GM19372 (cell line): ENCODE measurements around the gene TAS2R3.
"Not testable (repeated sequence)": the region's sequence is repeated elsewhere in the genome, so short reads cannot be mapped to it uniquely, and the experiment has no call there.

Experiments
- ATAC-seq: cut with Tn5 transposase; IDR thresholded peaks from one replicate; pipeline ENCODE4 v1.9.1; 2021; ENCODE audit warnings: mild to moderate bottlenecking, low read depth, moderate library complexity; ENCODE audit not compliant: unreplicated experiment

The TAS2R3 gene, protein sequence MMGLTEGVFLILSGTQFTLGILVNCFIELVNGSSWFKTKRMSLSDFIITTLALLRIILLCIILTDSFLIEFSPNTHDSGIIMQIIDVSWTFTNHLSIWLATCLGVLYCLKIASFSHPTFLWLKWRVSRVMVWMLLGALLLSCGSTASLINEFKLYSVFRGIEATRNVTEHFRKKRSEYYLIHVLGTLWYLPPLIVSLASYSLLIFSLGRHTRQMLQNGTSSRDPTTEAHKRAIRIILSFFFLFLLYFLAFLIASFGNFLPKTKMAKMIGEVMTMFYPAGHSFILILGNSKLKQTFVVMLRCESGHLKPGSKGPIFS

DNA sequence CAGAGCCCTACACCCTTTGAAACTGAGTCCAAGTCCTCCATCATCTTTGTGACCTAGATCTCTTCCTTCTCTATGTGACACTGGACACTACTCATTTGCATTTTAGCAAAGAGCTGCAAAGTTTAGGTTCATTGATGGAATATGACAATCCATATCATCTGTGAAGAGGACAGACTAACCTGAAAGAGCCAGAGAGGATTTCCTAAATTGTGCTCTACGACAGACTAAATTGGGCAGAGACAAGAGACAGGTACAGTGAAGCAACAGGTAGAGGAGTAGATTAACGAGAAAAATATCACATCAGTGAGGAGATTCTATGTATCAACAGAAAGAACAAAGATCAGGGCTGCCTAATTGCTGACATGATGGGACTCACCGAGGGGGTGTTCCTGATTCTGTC is at the start of gene TAS2R3:
TAS2R3 (plus strand) TSS at position 301 of the 400 bp plus-strand sequence; CDS start at position 363, 62 bp downstream.
- no peak for ATAC-seq

- no peak for ATAC-seq
These were observed 49.3 kb upstream of the TAS2R3 start for GRCh38 chr7:141714571-141714970.

GRCh38 chr7:141715018-141715417 is 48.9 kb upstream of the TAS2R3 start:
- ATAC-seq: no peak

DNA sequence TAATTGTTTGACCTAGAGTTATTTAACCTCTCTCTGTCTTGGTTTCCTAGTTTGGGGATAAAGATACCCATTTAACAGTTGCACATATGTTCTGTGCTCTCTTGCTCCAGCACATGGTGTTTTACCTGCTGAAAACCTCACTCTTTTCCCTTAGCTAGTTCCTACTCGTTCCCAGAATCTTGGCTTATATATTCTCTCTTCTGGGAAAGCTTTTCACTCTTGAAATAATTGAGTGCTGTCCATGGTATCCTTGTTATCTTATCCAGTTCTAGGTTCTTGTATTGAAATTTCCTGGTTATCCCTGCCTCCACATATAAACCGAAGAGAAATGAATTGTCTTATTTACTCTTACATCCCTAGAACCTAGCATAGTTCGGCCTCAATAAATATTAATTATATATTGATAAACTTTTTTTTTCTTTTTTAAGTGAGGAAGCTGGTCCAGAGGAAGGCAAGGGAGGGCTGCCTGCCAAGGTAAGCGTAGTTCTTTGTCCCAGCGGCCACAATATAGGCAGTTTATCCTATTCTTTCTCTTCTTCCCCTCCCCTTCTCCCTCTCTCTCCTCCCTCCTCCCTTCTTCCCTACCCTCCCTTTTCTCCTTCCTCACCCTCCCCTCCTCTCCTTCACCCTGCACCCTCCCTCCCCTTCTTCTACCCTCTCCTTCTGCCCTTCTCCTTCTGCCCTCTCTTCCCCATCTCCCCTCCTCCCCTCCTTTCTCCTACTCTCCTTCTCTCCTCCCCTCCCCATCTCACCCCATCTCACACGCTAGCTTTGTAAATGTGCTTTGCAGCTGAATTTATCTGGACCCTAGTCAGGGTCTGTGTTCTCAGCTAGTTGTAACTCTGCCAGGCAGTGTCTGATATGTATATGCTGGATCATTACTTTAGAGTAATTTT is 47.9 kb upstream of the TAS2R3 start:
- no peak for ATAC-seq

- ATAC-seq: no peak
These were observed 46.4 kb upstream of the TAS2R3 start for GRCh38 chr7:141717450-141717849.

DNA sequence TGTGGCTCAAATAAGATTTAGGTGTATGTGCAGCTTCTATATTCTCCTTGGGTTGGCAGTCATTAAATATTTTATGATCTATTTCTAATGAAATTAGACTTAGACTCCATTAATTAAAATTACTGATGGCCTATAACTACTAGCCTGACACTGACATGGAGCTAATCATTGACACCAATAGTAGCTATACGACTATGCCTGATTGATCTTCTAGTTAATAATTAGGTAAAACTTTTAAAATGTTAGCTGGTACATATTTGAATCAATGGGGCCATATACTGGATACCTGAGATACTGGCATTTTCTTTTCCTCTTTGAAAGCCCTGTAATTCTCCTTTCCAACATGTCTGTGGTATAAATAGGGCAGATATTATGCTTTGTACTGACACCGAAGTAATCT is 41.4 kb upstream of the TAS2R3 start:
- ATAC-seq: no peak

GRCh38 chr7:141729020-141729419 is 34.9 kb upstream of the TAS2R3 start:
- no peak for ATAC-seq

- ATAC-seq: no peak
These were observed 32.3 kb upstream of the TAS2R3 start for GRCh38 chr7:141731476-141732149.

DNA sequence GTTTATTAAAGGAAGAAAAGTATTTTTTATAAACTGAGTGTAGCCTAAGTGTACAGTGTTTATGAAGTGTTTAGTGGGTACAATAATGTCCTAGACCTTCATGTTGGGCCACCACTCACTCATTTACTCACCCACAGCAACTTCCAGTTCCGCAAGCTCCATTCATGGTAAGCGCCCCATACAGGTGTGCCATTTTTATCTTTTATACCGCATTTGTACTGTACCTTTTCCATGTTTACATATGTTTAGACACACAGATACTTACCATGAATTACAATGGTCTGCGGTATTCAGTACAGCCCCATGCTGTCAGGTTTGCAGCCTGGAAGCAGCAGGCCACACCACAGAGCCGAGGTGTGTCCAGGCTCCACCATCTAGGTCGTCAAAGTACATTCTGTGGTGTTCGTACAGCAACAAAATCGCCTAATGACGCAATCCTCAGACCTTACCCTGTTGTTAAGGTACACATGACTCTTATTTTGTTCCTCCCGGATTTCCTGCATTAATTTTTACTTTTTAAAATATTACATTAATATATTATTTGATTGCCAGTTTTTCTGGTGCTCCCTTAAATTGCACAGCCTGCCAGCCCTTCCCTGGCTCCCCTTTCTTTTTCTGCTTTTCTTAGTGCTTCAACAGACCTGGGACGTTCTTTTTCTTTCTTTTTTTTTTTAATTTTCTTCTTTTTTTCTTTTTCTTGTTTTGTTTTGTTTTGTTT is 26.6 kb upstream of the TAS2R3 start:
- ATAC-seq: no peak

GRCh38 chr7:141737836-141738591 is 25.9 kb upstream of the TAS2R3 start, which contains the start of gene SSBP1:
Gene SSBP1, plus strand, starts transcription at chr7:141738358. Its CDS starts 809 bp downstream, at chr7:141739167.
- ATAC-seq: peak; percentile 80

- ATAC-seq: no peak
These were observed 25.3 kb upstream of the TAS2R3 start for GRCh38 chr7:141738592-141739013.

- ATAC-seq: no peak
These were observed 24.6 kb upstream of the TAS2R3 start for GRCh38 chr7:141739250-141739649.

DNA sequence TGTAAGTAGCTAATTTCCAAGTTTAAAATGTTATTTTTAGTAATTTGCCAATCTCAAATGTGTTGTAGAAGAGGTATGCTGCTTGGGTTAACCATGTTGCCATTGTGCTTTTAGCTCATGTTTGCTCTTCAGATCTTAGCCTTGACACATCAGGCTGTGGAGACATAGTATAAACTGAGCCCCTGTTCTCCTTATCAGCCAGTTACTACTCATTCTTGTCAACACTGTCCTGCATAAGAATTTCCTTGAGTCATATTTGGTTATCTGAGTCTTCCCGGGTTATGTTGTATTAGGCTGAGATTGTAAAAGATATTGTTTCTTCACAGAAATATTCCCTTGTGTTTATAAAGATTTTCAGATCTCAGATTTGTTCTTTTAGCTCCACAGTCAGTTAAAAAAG is 21.7 kb upstream of the TAS2R3 start:
- no peak for ATAC-seq

GRCh38 chr7:141744131-141744530 is 19.8 kb upstream of the TAS2R3 start:
- ATAC-seq: no peak

GRCh38 chr7:141748396-141748795 is 15.5 kb upstream of the TAS2R3 start:
- ATAC-seq: no peak

DNA sequence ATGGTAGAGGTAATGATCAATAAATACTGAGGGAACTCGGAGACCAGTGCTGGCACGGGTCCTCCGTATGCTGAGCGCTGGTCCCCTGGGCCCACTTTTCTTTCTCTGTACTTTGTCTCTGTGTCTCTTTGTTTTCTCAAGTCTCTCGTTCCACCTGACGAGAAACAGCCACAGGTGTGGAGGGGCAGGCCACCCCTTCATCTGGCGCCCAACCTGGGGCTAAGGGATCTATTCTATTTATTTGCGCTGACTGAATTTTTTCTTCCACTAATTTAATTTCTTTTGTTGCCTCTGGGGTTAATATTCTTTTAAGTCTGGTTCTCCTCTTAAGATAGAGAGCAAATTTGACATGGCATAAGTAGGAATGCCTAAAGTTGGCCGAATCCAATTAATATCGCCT is 12.0 kb upstream of the TAS2R3 start:
- not testable (repeated sequence) for ATAC-seq

DNA sequence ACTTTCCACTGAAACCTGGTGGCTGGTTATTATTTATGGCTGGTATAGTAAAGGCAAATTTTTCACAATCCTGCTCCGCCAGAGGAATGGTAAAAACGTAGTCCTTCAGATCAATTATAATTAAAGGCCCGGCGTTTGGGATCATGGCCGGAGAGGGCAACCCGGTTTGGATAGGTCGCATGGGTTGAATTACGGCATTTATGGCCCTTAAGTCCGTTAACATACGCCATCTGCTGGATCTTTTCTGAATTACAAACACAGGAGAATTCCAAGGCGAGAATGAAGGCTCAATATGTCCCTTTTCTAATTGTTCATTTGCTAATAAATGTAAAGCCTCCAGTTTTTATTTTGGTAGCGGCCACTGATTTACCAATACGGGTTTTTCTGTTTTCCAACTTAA is 11.3 kb upstream of the TAS2R3 start:
- no peak for ATAC-seq

GRCh38 chr7:141754939-141755338 is 9.0 kb upstream of the TAS2R3 start:
- ATAC-seq: no peak

DNA sequence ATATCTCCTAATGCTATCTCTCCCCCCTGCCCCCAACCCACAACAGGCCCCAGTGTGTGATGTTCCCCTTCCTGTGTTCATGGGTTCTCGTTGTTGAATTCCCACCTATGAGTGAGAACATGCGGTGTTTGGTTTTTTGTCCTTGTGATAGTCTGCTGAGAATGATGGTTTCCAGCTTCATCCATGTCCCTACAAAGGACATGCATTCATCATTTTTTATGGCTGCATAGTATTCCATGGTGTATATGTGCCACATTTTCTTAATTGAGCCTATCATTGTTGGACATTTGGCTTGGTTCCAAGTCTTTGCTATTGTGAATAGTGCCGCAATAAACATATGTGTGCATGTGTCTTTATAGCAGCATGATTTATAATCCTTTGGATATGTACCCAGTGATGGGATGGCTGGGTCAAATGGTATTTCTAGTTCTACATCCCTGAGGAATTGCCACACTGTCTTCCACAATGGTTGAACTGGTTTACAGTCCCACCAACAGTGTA is 6.2 kb downstream of the TAS2R3 start:
- ATAC-seq: not testable (repeated sequence)
